GM13977 (cell line): Measurements from ENCODE around the gene INSR.

Experiments used
- DNase-seq: peaks from one replicate; pipeline ENCODE4 v3.0.0; 2012; ENCODE audit warnings: low spot score
- CTCF ChIP-seq: IDR thresholded peaks from 2 replicates; pipeline ENCODE4 v1.5.1; 2012; ENCODE audit warnings: mild to moderate bottlenecking, control low read depth; ENCODE audit not compliant: insufficient read depth; ENCODE audit errors: extremely low read depth, missing control alignments
- in situ Hi-C: fragments of 300-500 bp; cut with MboI; formaldehyde crosslinking; loops from one replicate; pipeline ENCODE4 v1.12.0; 2022; ENCODE audit warnings: low sequenced_read_pairs, low pct_unique_long_range_greater_than_20kb, mixed read lengths, inconsistent platforms; ENCODE audit not compliant: unreplicated experiment

INSR gene

GRCh38 chr19:7191946-7192691 lies 102.1 kb downstream of the INSR start:
- in situ Hi-C loops = no loop called here
- DNase-seq = peak; percentile 63
- TF ChIP-seq CTCF = no peak

GRCh38 chr19:7188698-7189629 lies 105.2 kb downstream of the INSR start:
- in situ Hi-C loops = no loop called here
- DNase-seq = no peak
- TF ChIP-seq CTCF = no peak

GRCh38 chr19:7187605-7188339 lies 106.4 kb downstream of the INSR start:
- DNase-seq = no peak

GRCh38 chr19:7182489-7182888 lies 111.7 kb downstream of the INSR start:
- no peak for DNase-seq
- in situ Hi-C loops = no loop called here
- no peak for TF ChIP-seq CTCF

More at GRCh38 chr19:7187605-7188339, 106.4 kb downstream of the INSR start:
- no peak for TF ChIP-seq CTCF
- in situ Hi-C loops = no loop called here

GRCh38 chr19:7179917-7180306 lies 114.3 kb downstream of the INSR start:
- in situ Hi-C loops = no loop called here
- DNase-seq = no peak
- no peak for TF ChIP-seq CTCF

GRCh38 chr19:7177926-7178325 lies 116.3 kb downstream of the INSR start:
- in situ Hi-C loops = no loop called here
- TF ChIP-seq CTCF = no peak
- no peak for DNase-seq
